PC-9 (cell line): ENCODE data around the gene MACROD2. TPM values are rescaled to one million over a fixed set of nuclear protein-coding genes. Genes with fewer than 3 reads are reported as not detected.

Experiments
- BruUV-seq: library from RNA; stranded (reverse); fragments of 400-500 nt; replicated peaks from 2 replicates; lab custom pipeline; 2021; lab: Mats Ljungman, UMichigan
- CTCF ChIA-PET: fragments of 300-600 bp; sonication (Branson Sonifier 250); formaldehyde crosslinking; loops from one replicate; lab custom pipeline; 2022; ENCODE audit warnings: antibody characterized with exemption; lab: Charles Lee
- POLR2A ChIA-PET: fragments of 300-600 bp; sonication (Branson Sonifier 250); formaldehyde crosslinking; loops from one replicate; lab custom pipeline; 2022; ENCODE audit warnings: antibody characterized with exemption; ENCODE audit not compliant: unreplicated experiment; lab: Charles Lee
- DNase-seq, 2 experiments: peaks; one replicate each; pipeline versions ENCODE4 v3.0.0 to v3.0.0-alpha.2; 2015 to 2022; ENCODE audit warnings: mixed read lengths in 1 of 2
- H2AFZ ChIP-seq: fragments of 200-600 bp; sonication (generic); 2 replicates; pipeline ENCODE4 v1.8.1; 2017; ENCODE audit warnings: antibody characterized with exemption
- H3F3A ChIP-seq: fragments of 200-600 bp; sonication (generic); 2 replicates; pipeline ENCODE4 v1.8.1; 2017; ENCODE audit warnings: antibody characterized with exemption, mild to moderate bottlenecking, low read depth; ENCODE audit not compliant: insufficient read depth
- H3K27ac ChIP-seq: fragments of 200-600 bp; sonication (generic); 2 replicates; pipeline ENCODE4 v1.6.1; 2016; ENCODE audit warnings: mixed run types
- H3K27me3 ChIP-seq: fragments of 200-600 bp; sonication (generic); 2 replicates; pipeline ENCODE4 v1.6.1; 2016; ENCODE audit warnings: low read depth, mixed run types; ENCODE audit not compliant: insufficient read depth
- H3K36me3 ChIP-seq: fragments of 200-600 bp; sonication (generic); 2 replicates; pipeline ENCODE4 v1.6.1; 2016; ENCODE audit warnings: low read depth, mixed run types
- H3K4me1 ChIP-seq: fragments of 200-600 bp; sonication (generic); replicated peaks from 2 replicates; pipeline ENCODE4 v1.6.1; 2016; ENCODE audit warnings: mixed run types; ENCODE audit not compliant: insufficient read depth
- H3K4me2 ChIP-seq: fragments of 200-600 bp; sonication (generic); 2 replicates; pipeline ENCODE4 v1.6.1; 2017; ENCODE audit warnings: mixed run types
- H3K4me3 ChIP-seq: fragments of 200-600 bp; sonication (generic); 2 replicates; pipeline ENCODE4 v1.6.1; 2016; ENCODE audit warnings: mixed run types
- H3K79me2 ChIP-seq: fragments of 200-600 bp; sonication (generic); 2 replicates; pipeline ENCODE4 v1.6.1; 2017; ENCODE audit warnings: low read depth, mixed run types
- H3K9me2 ChIP-seq: fragments of 200-600 bp; sonication (generic); 2 replicates; pipeline ENCODE4 v1.8.1; 2017; ENCODE audit warnings: mild to moderate bottlenecking; ENCODE audit not compliant: insufficient read depth
- H3K9me3 ChIP-seq: fragments of 200-600 bp; sonication (generic); 2 replicates; pipeline ENCODE4 v1.8.1; 2016; ENCODE audit warnings: low read depth; ENCODE audit not compliant: insufficient read depth
- H4K20me1 ChIP-seq: fragments of 200-600 bp; sonication (generic); 2 replicates; pipeline ENCODE4 v1.8.1; 2017; ENCODE audit not compliant: insufficient read depth
- CTCF ChIP-seq: fragments of 200-600 bp; sonication (generic); conservative IDR thresholded peaks from 2 replicates; pipeline ENCODE4 v1.6.1; 2017; ENCODE audit warnings: mixed run types, antibody characterized with exemption, mild to moderate bottlenecking, moderate library complexity
- EZH2 ChIP-seq: fragments of 200-600 bp; sonication (generic); IDR thresholded peaks from 2 replicates; pipeline ENCODE4 v1.8.0; 2017; ENCODE audit warnings: antibody characterized with exemption, low read depth
- intact Hi-C: fragments of 100-400 bp; cut with micrococcal nuclease; formaldehyde crosslinking; loops from one replicate; pipeline ENCODE4 v1.10.0; 2022; ENCODE audit not compliant: unreplicated experiment
- total RNA-seq: library from RNA; stranded (reverse); gene quantifications from 2 replicates; pipeline ENCODE4 v1.2.3, GENCODE V29; 2021

MACROD2 gene
- total RNA-seq, 1 experiment from 2014 or later: 11.4 TPM

- no peak overlapping the region for H3K4me2 ChIP-seq
- CTCF ChIA-PET: no interaction called here
- H4K20me1 ChIP-seq: no peaks in the 10 kb centered on the region
- H3K9me2 ChIP-seq: no peaks in the 10 kb centered on the region
- no peak overlapping the region for H2AFZ ChIP-seq
- BruUV-seq: no TSS peak
- no peaks in the 10 kb centered on the region for H3K4me1 ChIP-seq
- no peaks in the 10 kb centered on the region for H3K27me3 ChIP-seq
- no peaks in the 10 kb centered on the region for H3F3A ChIP-seq
- POLR2A ChIA-PET: no interaction called here
- no peak for TF ChIP-seq CTCF
- TF ChIP-seq EZH2: no peak
- H3K79me2 ChIP-seq: no peaks in the 10 kb centered on the region
- H3K4me3 ChIP-seq: no peak overlapping the region
- no peaks in the 10 kb centered on the region for H3K9me3 ChIP-seq
- intact Hi-C loops: no loop called here
- no peak for DNase-seq
- no peaks in the 10 kb centered on the region for H3K36me3 ChIP-seq
- no peak overlapping the region for H3K27ac ChIP-seq
Observed at GRCh38 chr20:15166744-15167143, 1171.4 kb downstream of the MACROD2 start.

- POLR2A ChIA-PET: no interaction called here
- CTCF ChIA-PET: no interaction called here
- BruUV-seq: no TSS peak
Observed at GRCh38 chr20:15171016-15171415, 1175.7 kb downstream of the MACROD2 start.

GRCh38 chr20:15176929-15177328 lies 1181.6 kb downstream of the MACROD2 start:
- POLR2A ChIA-PET: no interaction called here
- CTCF ChIA-PET: no interaction called here
- Histone ChIP-seq H3K27me3 (no peaks in the 10 kb centered on the region), H4K20me1 (no peaks in the 10 kb centered on the region), H2AFZ (no peak overlapping the region), H3K9me2 (no peaks in the 10 kb centered on the region), H3K79me2 (no peaks in the 10 kb centered on the region), H3K4me3 (no peak overlapping the region), H3K36me3 (no peaks in the 10 kb centered on the region), H3K27ac (no peak overlapping the region), H3K9me3 (no peaks in the 10 kb centered on the region), H3F3A (no peaks in the 10 kb centered on the region), H3K4me2 (no peak overlapping the region), H3K4me1 (no peaks in the 10 kb centered on the region)
- no peak for TF ChIP-seq CTCF
- TF ChIP-seq EZH2: no peak
- no TSS peak for BruUV-seq
- intact Hi-C loops: no loop called here
- DNase-seq: no peak

More at GRCh38 chr20:15171016-15171415, 1175.7 kb downstream of the MACROD2 start:
- Histone ChIP-seq H3K9me3 (no peaks in the 10 kb centered on the region), H3K4me3 (no peak overlapping the region), H3K79me2 (no peaks in the 10 kb centered on the region), H4K20me1 (no peaks in the 10 kb centered on the region), H3K36me3 (no peaks in the 10 kb centered on the region), H3K9me2 (no peaks in the 10 kb centered on the region), H3K4me1 (no peaks in the 10 kb centered on the region), H3K27me3 (no peaks in the 10 kb centered on the region), H3F3A (no peaks in the 10 kb centered on the region), H2AFZ (no peak overlapping the region), H3K27ac (no peak overlapping the region), H3K4me2 (no peak overlapping the region)
- intact Hi-C loops: no loop called here
- no peak for DNase-seq
- TF ChIP-seq CTCF: no peak
- no peak for TF ChIP-seq EZH2
